ENCODE data around the gene NIPA2.

Gene NIPA2

GRCh38 chr15:22839046-22839695 lies 705 bp downstream of the NIPA2 start:
- DNase-seq (ENCODE audit: low read depth): no peak

- DNase-seq (ENCODE audit: low read depth): no peak
Measured at GRCh38 chr15:22844421-22845288, 6.2 kb downstream of the NIPA2 start.

GRCh38 chr15:22845289-22845900 lies 6.9 kb downstream of the NIPA2 start:
- no peak for DNase-seq (ENCODE audit: low read depth)

GRCh38 chr15:22846073-22846472 lies 7.6 kb downstream of the NIPA2 start:
- no peak for DNase-seq (ENCODE audit: low read depth)

GRCh38 chr15:22850055-22850454 lies 11.6 kb downstream of the NIPA2 start:
- DNase-seq (ENCODE audit: low read depth): peak; percentile 26

- no peak for DNase-seq (ENCODE audit: low read depth)
Measured at GRCh38 chr15:22851513-22851912, 13.0 kb downstream of the NIPA2 start.

- no peak for DNase-seq (ENCODE audit: low read depth)
Measured at GRCh38 chr15:22855791-22856190, 17.3 kb downstream of the NIPA2 start.

GRCh38 chr15:22856659-22857058 lies 18.2 kb downstream of the NIPA2 start:
- DNase-seq (ENCODE audit: low read depth): no peak

- no peak for DNase-seq (ENCODE audit: low read depth)
Measured at GRCh38 chr15:22861161-22861560, 22.7 kb downstream of the NIPA2 start.

GRCh38 chr15:22863356-22863755 lies 24.9 kb downstream of the NIPA2 start:
- DNase-seq (ENCODE audit: low read depth): no peak

- no peak for DNase-seq (ENCODE audit: low read depth)
Measured at GRCh38 chr15:22866079-22866478, 27.6 kb downstream of the NIPA2 start.

GRCh38 chr15:22867886-22868285 lies 29.4 kb downstream of the NIPA2 start:
- DNase-seq (ENCODE audit: low read depth): no peak

GRCh38 chr15:22868495-22868894 lies 30.0 kb downstream of the NIPA2 start:
- no peak for DNase-seq (ENCODE audit: low read depth)

- DNase-seq (ENCODE audit: low read depth): no peak
Measured at GRCh38 chr15:22868928-22869327, 30.5 kb downstream of the NIPA2 start.

GRCh38 chr15:22869856-22870255 lies 31.4 kb downstream of the NIPA2 start:
- no peak for DNase-seq (ENCODE audit: low read depth)

GRCh38 chr15:22870865-22871264 lies 32.4 kb downstream of the NIPA2 start:
- no peak for DNase-seq (ENCODE audit: low read depth)

GRCh38 chr15:22871481-22872086 lies 33.1 kb downstream of the NIPA2 start:
- DNase-seq (ENCODE audit: low read depth): no peak

- peak; percentile 86 for DNase-seq (ENCODE audit: low read depth)
Measured at GRCh38 chr15:22872936-22873701, 34.7 kb downstream of the NIPA2 start.

GRCh38 chr15:22873841-22874240 lies 35.4 kb downstream of the NIPA2 start:
- DNase-seq (ENCODE audit: low read depth): no peak

GRCh38 chr15:22874256-22874655 lies 35.8 kb downstream of the NIPA2 start:
- no peak for DNase-seq (ENCODE audit: low read depth)

- no peak for DNase-seq (ENCODE audit: low read depth)
Measured at GRCh38 chr15:22874966-22875365, 36.5 kb downstream of the NIPA2 start.

GRCh38 chr15:22877117-22877516 lies 38.7 kb downstream of the NIPA2 start:
- no peak for DNase-seq (ENCODE audit: low read depth)

All from non-pigmented ciliary epithelial cell (primary cell).